ENCODE data around the gene PFKL.
"Not testable (repeated sequence)": the region's sequence is repeated elsewhere in the genome, so short reads cannot be mapped to it uniquely, and the experiment has no call there.

Gene PFKL

GRCh38 chr21:44328242-44328895 is 28.5 kb downstream of the PFKL start:
- DNase-seq (ENCODE audit: low read depth) = no peak

GRCh38 chr21:44329086-44329889 is 29.4 kb downstream of the PFKL start:
- no peak for DNase-seq (ENCODE audit: low read depth)

- DNase-seq (ENCODE audit: low read depth) = no peak
Observed at GRCh38 chr21:44329971-44330681, 30.3 kb downstream of the PFKL start.

- no peak for DNase-seq (ENCODE audit: low read depth)
Observed at GRCh38 chr21:44330698-44331097, 30.8 kb downstream of the PFKL start.

GRCh38 chr21:44331209-44331608 is 31.4 kb downstream of the PFKL start:
- DNase-seq (ENCODE audit: low read depth) = no peak

- DNase-seq (ENCODE audit: low read depth) = no peak
Observed at GRCh38 chr21:44331650-44332307, 31.9 kb downstream of the PFKL start.

GRCh38 chr21:44332383-44332782 is 32.5 kb downstream of the PFKL start:
- DNase-seq (ENCODE audit: low read depth) = no peak

- DNase-seq (ENCODE audit: low read depth) = no peak
Observed at GRCh38 chr21:44332965-44333364, 33.1 kb downstream of the PFKL start.

- no peak for DNase-seq (ENCODE audit: low read depth)
Observed at GRCh38 chr21:44333509-44334328, 33.9 kb downstream of the PFKL start.

GRCh38 chr21:44334329-44335030 is 34.6 kb downstream of the PFKL start:
- no peak for DNase-seq (ENCODE audit: low read depth)

- no peak for DNase-seq (ENCODE audit: low read depth)
Observed at GRCh38 chr21:44335266-44336059, 35.6 kb downstream of the PFKL start.

GRCh38 chr21:44337449-44337848 is 37.6 kb downstream of the PFKL start:
- DNase-seq (ENCODE audit: low read depth) = no peak

GRCh38 chr21:44337941-44338895 is 38.4 kb downstream of the PFKL start:
- peak; percentile 15 for DNase-seq (ENCODE audit: low read depth)

- DNase-seq (ENCODE audit: low read depth) = peak; percentile 94
Observed at GRCh38 chr21:44338971-44339910, 39.4 kb downstream of the PFKL start, which contains the start of gene CFAP410. TSS of gene CFAP410 (minus strand) at chr21:44339390. CDS start at chr21:44339194, 196 bp downstream.

GRCh38 chr21:44341726-44342458 is 42.0 kb downstream of the PFKL start:
- not testable (repeated sequence) for DNase-seq (ENCODE audit: low read depth)

- not testable (repeated sequence) for DNase-seq (ENCODE audit: low read depth)
Observed at GRCh38 chr21:44342981-44343380, 43.1 kb downstream of the PFKL start.
